Suprapubic skin (tissue), 4 donors: ENCODE data around the gene BATF. TPM values are rescaled to one million over a fixed set of nuclear protein-coding genes. Genes with fewer than 3 reads are reported as not detected.

Experiments used
- DNase-seq, 2 donors: peaks; one replicate each; pipeline ENCODE4 v3.0.0-alpha.2; 2019; ENCODE audit warnings: low spot score in 2 of 2
- H3K27ac ChIP-seq: fragments of 200-600 bp; sonication (generic); one replicate; pipeline ENCODE4 v1.5.1; 2019
- H3K27me3 ChIP-seq: fragments of 200-600 bp; sonication (generic); one replicate; pipeline ENCODE4 v1.5.1; 2019
- H3K36me3 ChIP-seq: fragments of 200-600 bp; sonication (generic); one replicate; pipeline ENCODE4 v1.5.1; 2019
- H3K4me1 ChIP-seq: fragments of 200-600 bp; sonication (generic); one replicate; pipeline ENCODE4 v1.5.1; 2019
- H3K4me3 ChIP-seq: fragments of 200-600 bp; sonication (generic); one replicate; pipeline ENCODE4 v1.5.1; 2019; ENCODE audit warnings: mild to moderate bottlenecking
- H3K9me3 ChIP-seq: fragments of 200-600 bp; sonication (generic); one replicate; pipeline ENCODE4 v1.5.1; 2019
- CTCF ChIP-seq, 2 donors: fragments of 200-600 bp in 1 of 2; fragments of 450-650 bp in 1 of 2; sonication (generic) in 1 of 2; IDR thresholded peaks; one replicate each; pipeline ENCODE4 v1.5.1; 2016 to 2019; ENCODE audit warnings: antibody characterized with exemption in 2 of 2, mild to moderate bottlenecking in 1 of 2, moderate library complexity in 1 of 2
- EP300 ChIP-seq: sonication (generic); formaldehyde crosslinking; IDR thresholded peaks from one replicate; pipeline ENCODE4 v1.6.1; 2017; ENCODE audit warnings: antibody characterized with exemption
- POLR2A ChIP-seq, 2 donors: fragments of 450-650 bp; IDR thresholded peaks; one replicate each; pipeline ENCODE4 v1.6.1; 2017; ENCODE audit warnings: antibody characterized with exemption in 2 of 2, mild to moderate bottlenecking in 2 of 2, moderate library complexity in 2 of 2
- POLR2AphosphoS5 ChIP-seq, 3 donors: sonication (generic); formaldehyde crosslinking; IDR thresholded peaks; one replicate each; pipeline ENCODE4 v1.6.1; 2017; ENCODE audit warnings: antibody characterized with exemption in 3 of 3
- WGBS: methylation state at CpG from one replicate; pipeline ENCODE4 v1.1.5; 2018; 5-methylcytosine and 5-hydroxymethylcytosine counted together
- total RNA-seq, 4 donors: library from RNA; depleted of rRNA; stranded (reverse); fragments of >200 nt; gene quantifications; one replicate each; pipeline ENCODE4 v1.1.0, GENCODE V29; 2016

BATF gene
- total RNA-seq, 4 donors from 2014 or later, result 1.1 to 4.2 (median 1.1) TPM; not detected in 1

- Histone ChIP-seq H3K27me3 (no peaks in the 10 kb centered on the region), H3K27ac (no peak overlapping the region), H3K9me3 (no peaks in the 10 kb centered on the region), H3K4me1 (peaks cover 15% of the 10 kb centered on the region), H3K4me3 (no peak overlapping the region), H3K36me3 (no peaks in the 10 kb centered on the region)
- DNase-seq, result no peak
- WGBS, result 64% methylated on average over 4 of the region's 4 CpGs
- no peak for TF ChIP-seq CTCF (IDR thresholded peaks at IDR 0.05)
- no peak for TF ChIP-seq POLR2AphosphoS5 (IDR thresholded peaks at IDR 0.05)
- TF ChIP-seq POLR2A (IDR thresholded peaks at IDR 0.05), result no peak
- TF ChIP-seq EP300, result no peak
These were observed 31.6 kb downstream of the BATF start for GRCh38 chr14:75553761-75554364.

- no peak overlapping the region for H3K27ac ChIP-seq
- no peak for TF ChIP-seq EP300
- no peak for TF ChIP-seq POLR2A (IDR thresholded peaks at IDR 0.05)
- TF ChIP-seq CTCF (IDR thresholded peaks at IDR 0.05), result no peak
- no peak for TF ChIP-seq POLR2AphosphoS5 (IDR thresholded peaks at IDR 0.05)
These were observed 32.2 kb downstream of the BATF start for GRCh38 chr14:75554482-75554881.

GRCh38 chr14:75558440-75558839, 36.2 kb downstream of the BATF start:
- 78% methylated on average over 5 of the region's 5 CpGs for WGBS
- no peak overlapping the region for H3K4me3 ChIP-seq
- H3K27ac ChIP-seq, result no peak overlapping the region
- no peaks in the 10 kb centered on the region for H3K36me3 ChIP-seq
- no peak for TF ChIP-seq POLR2AphosphoS5 (IDR thresholded peaks at IDR 0.05)
- no peak for TF ChIP-seq POLR2A (IDR thresholded peaks at IDR 0.05)
- no peak for TF ChIP-seq EP300
- TF ChIP-seq CTCF (IDR thresholded peaks at IDR 0.05), result no peak
- peaks cover 17% of the 10 kb centered on the region for H3K4me1 ChIP-seq
- no peaks in the 10 kb centered on the region for H3K9me3 ChIP-seq
- H3K27me3 ChIP-seq, result peaks cover under 1% of the 10 kb centered on the region
- no peak for DNase-seq

More at GRCh38 chr14:75554482-75554881, 32.2 kb downstream of the BATF start:
- H3K36me3 ChIP-seq, result no peaks in the 10 kb centered on the region
- 41% methylated on average over 2 of the region's 2 CpGs for WGBS
- no peak overlapping the region for H3K4me3 ChIP-seq
- H3K4me1 ChIP-seq, result peaks cover 9% of the 10 kb centered on the region
- no peaks in the 10 kb centered on the region for H3K27me3 ChIP-seq
- H3K9me3 ChIP-seq, result no peaks in the 10 kb centered on the region
- DNase-seq, result no peak

- TF ChIP-seq POLR2AphosphoS5 (IDR thresholded peaks at IDR 0.05) (no peak), EP300 (no peak), CTCF (IDR thresholded peaks at IDR 0.05) (no peak)
- Histone ChIP-seq H3K27me3 (peaks cover 3% of the 10 kb centered on the region), H3K27ac (no peak overlapping the region), H3K9me3 (no peaks in the 10 kb centered on the region), H3K36me3 (no peaks in the 10 kb centered on the region), H3K4me1 (peaks cover 17% of the 10 kb centered on the region), H3K4me3 (no peak overlapping the region)
- WGBS, result 88% methylated on average over 6 of the region's 6 CpGs
- DNase-seq, result no peak
These were observed 36.8 kb downstream of the BATF start for GRCh38 chr14:75559045-75559444.

GRCh38 chr14:75559451-75560222, 37.4 kb downstream of the BATF start:
- Histone ChIP-seq H3K4me3 (no peak overlapping the region), H3K9me3 (no peaks in the 10 kb centered on the region), H3K4me1 (peaks cover 17% of the 10 kb centered on the region), H3K27me3 (peaks cover 3% of the 10 kb centered on the region), H3K27ac (no peak overlapping the region), H3K36me3 (no peaks in the 10 kb centered on the region)
- no peak for DNase-seq
- TF ChIP-seq CTCF (IDR thresholded peaks at IDR 0.05) (no peak), POLR2AphosphoS5 (IDR thresholded peaks at IDR 0.05) (no peak), POLR2A (IDR thresholded peaks at IDR 0.05) (no peak), EP300 (no peak)
- WGBS, result 79% methylated on average over 6 of the region's 6 CpGs
